AG04450 (cell line): ENCODE data around the gene BCKDK. TPM values are rescaled to one million over a fixed set of nuclear protein-coding genes. Genes with fewer than 3 reads are reported as not detected.
"Not testable (repeated sequence)": the region's sequence is repeated elsewhere in the genome, so short reads cannot be mapped to it uniquely, and the experiment has no call there.

Experiments
- CTCF ChIA-PET: fragments of 300-600, 350-600 bp; formaldehyde crosslinking; extraction: SDS; loops from one replicate; lab custom pipeline; 2022; ENCODE audit warnings: antibody characterized with exemption, inconsistent platforms; lab: Charles Lee
- POLR2A ChIA-PET: fragments of 350-600 bp; formaldehyde crosslinking; extraction: SDS; loops from one replicate; lab custom pipeline; 2021; ENCODE audit warnings: antibody characterized with exemption, inconsistent platforms; lab: Yijun Ruan, JAX
- DNase-seq: peaks from one replicate; pipeline ENCODE4 v3.0.0-alpha.2; 2011; ENCODE audit warnings: low read depth, low spot score
- H3K27ac ChIP-seq: one replicate; pipeline ENCODE4 v1.5.1; 2012; ENCODE audit warnings: low read depth, low read length, control low read depth
- H3K27me3 ChIP-seq: one replicate; pipeline ENCODE4 v1.6.0; 2012; ENCODE audit warnings: low read length; ENCODE audit not compliant: control insufficient read depth, insufficient read depth
- H3K4me3 ChIP-seq: 2 replicates; pipeline ENCODE4 v1.5.1; 2011; ENCODE audit warnings: mild to moderate bottlenecking, low read depth, low read length, control low read depth
- H3K9me3 ChIP-seq: 2 replicates; pipeline ENCODE4 v1.5.1; 2012; ENCODE audit warnings: low read length; ENCODE audit not compliant: control insufficient read depth, insufficient read depth
- CTCF ChIP-seq: IDR thresholded peaks from 2 replicates; pipeline ENCODE4 v1.5.1; 2011; ENCODE audit warnings: low read depth, low read length, control low read depth, inconsistent platforms
- polyA plus RNA-seq: library from polyadenylated mRNA; depleted of rRNA; stranded (reverse); fragments of >200 nt; gene quantifications from 2 replicates; pipeline ENCODE4 v1.2.3, GENCODE V29; 2011

The BCKDK gene
- polyA plus RNA-seq, 1 experiment, result 31.6 TPM

GRCh38 chr16:31135535-31136286 is 27.5 kb downstream of the BCKDK start, which contains the start of gene PRSS8:
TSS of gene PRSS8 (minus strand) at chr16:31135727. CDS start at chr16:31135498, 229 bp downstream.
- DNase-seq, result no peak
- CTCF ChIA-PET, result no interaction called here
- Histone ChIP-seq H3K27me3 (peaks cover 2% of the 10 kb centered on the region), H3K27ac (no peak within 1 kb of the TSS), H3K9me3 (no peaks in the 10 kb centered on the region; the same call in 1 of the 2 replicates), H3K4me3 (no peak within 1 kb of the TSS)
- no peak for TF ChIP-seq CTCF
- POLR2A ChIA-PET, result interaction anchor here (1.2 kb wide), 1 partner anchor 18 kb away, joined by 4 read pairs; the partner anchor contains the start of gene KAT8

GRCh38 chr16:31136287-31136662 is 28.1 kb downstream of the BCKDK start:
- Histone ChIP-seq H3K27me3 (peaks cover 2% of the 10 kb centered on the region), H3K27ac (no peak overlapping the region), H3K4me3 (no peak overlapping the region), H3K9me3 (no peaks in the 10 kb centered on the region; the same call in 1 of the 2 replicates)
- POLR2A ChIA-PET, result interaction anchor here (1.2 kb wide), 1 partner anchor 19 kb away, joined by 4 read pairs; the partner anchor contains the start of gene KAT8
- CTCF ChIA-PET, result no interaction called here
- TF ChIP-seq CTCF, result no peak
- no peak for DNase-seq

- H3K9me3 ChIP-seq, DNase-seq, H3K27me3 ChIP-seq, H3K27ac ChIP-seq, CTCF ChIA-PET, H3K4me3 ChIP-seq: not testable (repeated sequence)
- POLR2A ChIA-PET, result interaction anchor here (1.2 kb wide), 1 partner anchor 20 kb away, joined by 4 read pairs; the partner anchor contains the start of gene KAT8
These were observed 28.8 kb downstream of the BCKDK start for GRCh38 chr16:31136822-31137499.

- TF ChIP-seq CTCF, result no peak
- ChIA-PET CTCF (no interaction called here), POLR2A (no interaction called here)
- DNase-seq, result no peak
- peaks cover 2% of the 10 kb centered on the region for H3K27me3 ChIP-seq
- no peak overlapping the region for H3K4me3 ChIP-seq
- H3K9me3 ChIP-seq, result no peaks in the 10 kb centered on the region; the same call in 1 of the 2 replicates
- no peak overlapping the region for H3K27ac ChIP-seq
These were observed 30.7 kb downstream of the BCKDK start for GRCh38 chr16:31138621-31139578.

GRCh38 chr16:31141071-31141469 is 32.9 kb downstream of the BCKDK start:
- H3K4me3 ChIP-seq, result 0 out of 2 replicates have a peak overlapping the region, but pooled peaks have one; percentile 46
- POLR2A ChIA-PET, result interaction anchor here (1.8 to 2.3 kb wide), 2 partner anchors 23 to 39 kb away, joined by 41 to 75 read pairs; partner anchors contain the start of genes FUS and KAT8
- DNase-seq, H3K27me3 ChIP-seq, H3K9me3 ChIP-seq: not testable (repeated sequence)
- CTCF ChIA-PET, result interaction anchor here (1.8 kb wide), 1 partner anchor 22 kb away, joined by 4 read pairs; no protein-coding TSS in a partner anchor
- H3K27ac ChIP-seq, result peak overlapping the region; percentile 84
